Neural cell (in vitro differentiated cells): Measurements from ENCODE around the gene MRTFA. TPM values are rescaled to one million over a fixed set of nuclear protein-coding genes. Genes with fewer than 3 reads are reported as not detected.

Experiments
- H2AFZ ChIP-seq: fragments of 200-600, 300-800 bp; sonication (generic), shearing (Covaris generic); 2 replicates; pipeline ENCODE4 v1.6.0; 2014; ENCODE audit warnings: low read depth, mild to moderate bottlenecking, antibody characterized with exemption, low read length, moderate library complexity
- H3F3A ChIP-seq: fragments of 200-600 bp; shearing (Covaris generic); 2 replicates; pipeline ENCODE4 v1.6.1; 2016; ENCODE audit warnings: mild to moderate bottlenecking, moderate library complexity, mixed read lengths, antibody characterized with exemption, low read length; ENCODE audit not compliant: insufficient read depth, poor library complexity, severe bottlenecking
- H3K27ac ChIP-seq: fragments of 200-600, 300-800 bp; sonication (generic), shearing (Covaris generic); 2 replicates; pipeline ENCODE4 v1.5.1; 2014; ENCODE audit warnings: mild to moderate bottlenecking, low read length, moderate library complexity
- H3K27me3 ChIP-seq: fragments of 300-800, 200-600 bp; sonication (generic), shearing (Covaris generic); 2 replicates; pipeline ENCODE4 v1.6.0; 2014; ENCODE audit warnings: mild to moderate bottlenecking, low read depth, low read length, moderate library complexity; ENCODE audit not compliant: insufficient read depth
- H3K36me3 ChIP-seq: fragments of 300-800, 200-600 bp; sonication (generic), shearing (Covaris generic); 2 replicates; pipeline ENCODE4 v1.5.1; 2014; ENCODE audit warnings: mild to moderate bottlenecking, antibody characterized with exemption, low read length, moderate library complexity; ENCODE audit not compliant: insufficient read depth
- H3K4me2 ChIP-seq: fragments of 300-800, 200-600 bp; sonication (generic), shearing (Covaris generic); 2 replicates; pipeline ENCODE4 v1.6.0; 2014; ENCODE audit warnings: mild to moderate bottlenecking, low read length
- H3K4me3 ChIP-seq: fragments of 300-800, 200-600 bp; sonication (generic), shearing (Covaris generic); 2 replicates; pipeline ENCODE4 v1.5.1; 2014; ENCODE audit warnings: mild to moderate bottlenecking, low read length, moderate library complexity
- H3K79me2 ChIP-seq: fragments of 200-600 bp; shearing (Covaris generic); replicated peaks from 2 replicates; pipeline ENCODE4 v1.6.0; 2014; ENCODE audit warnings: mild to moderate bottlenecking, low read length, moderate library complexity; ENCODE audit not compliant: insufficient read depth
- H3K9ac ChIP-seq: fragments of 300-800, 200-600 bp; sonication (generic), shearing (Covaris generic); 2 replicates; pipeline ENCODE4 v1.6.1; 2016; ENCODE audit warnings: mild to moderate bottlenecking, low read length, mixed read lengths
- H3K9me2 ChIP-seq: fragments of 200-600 bp; shearing (Covaris generic); 2 replicates; pipeline ENCODE4 v1.6.1; 2016; ENCODE audit warnings: mild to moderate bottlenecking, low read length, mixed read lengths; ENCODE audit not compliant: insufficient read depth
- H3K9me3 ChIP-seq: fragments of 200-600, 300-800 bp; sonication (generic), shearing (Covaris generic); 2 replicates; pipeline ENCODE4 v1.6.1; 2016; ENCODE audit warnings: mild to moderate bottlenecking, mixed run types, low read length, moderate library complexity, mixed read lengths
- H4K20me1 ChIP-seq: fragments of 200-600 bp; shearing (Covaris generic); 2 replicates; pipeline ENCODE4 v1.6.1; 2016; ENCODE audit warnings: mild to moderate bottlenecking, mixed run types; ENCODE audit not compliant: insufficient read depth
- CTCF ChIP-seq: fragments of 450-650 bp; IDR thresholded peaks from 2 replicates; pipeline ENCODE4 v1.5.1; 2014; ENCODE audit warnings: antibody characterized with exemption, mild to moderate bottlenecking, moderate library complexity; ENCODE audit not compliant: poor library complexity, severe bottlenecking
- EP300 ChIP-seq: fragments of 450-650 bp; conservative IDR thresholded peaks from 2 replicates; pipeline ENCODE4 v1.6.1; 2014; ENCODE audit warnings: antibody characterized with exemption, mild to moderate bottlenecking, moderate library complexity; ENCODE audit not compliant: poor library complexity, severe bottlenecking
- EZH2 ChIP-seq: fragments of 200-600, 300-800 bp; shearing (Covaris generic), sonication (generic); IDR thresholded peaks from 2 replicates; pipeline ENCODE4 v1.6.1; 2014; ENCODE audit warnings: antibody characterized with exemption, low read length, borderline replicate concordance, mild to moderate bottlenecking; ENCODE audit not compliant: insufficient read depth, poor library complexity, severe bottlenecking
- MXI1 ChIP-seq: fragments of 450-650 bp; conservative IDR thresholded peaks from 2 replicates; pipeline ENCODE4 v1.6.1; 2014; ENCODE audit warnings: antibody characterized with exemption, mild to moderate bottlenecking; ENCODE audit not compliant: poor library complexity, severe bottlenecking
- POLR2AphosphoS5 ChIP-seq: IDR thresholded peaks from 2 replicates; pipeline ENCODE4 v1.6.1; 2012
- RAD21 ChIP-seq: fragments of 450-650 bp; conservative IDR thresholded peaks from 2 replicates; pipeline ENCODE4 v1.6.1; 2014; ENCODE audit warnings: antibody characterized with exemption, mild to moderate bottlenecking, moderate library complexity
- SMC3 ChIP-seq: fragments of 450-650 bp; conservative IDR thresholded peaks from 2 replicates; pipeline ENCODE4 v1.6.1; 2014; ENCODE audit warnings: antibody characterized with exemption, mild to moderate bottlenecking, moderate library complexity; ENCODE audit not compliant: poor library complexity
- TAF1 ChIP-seq: IDR thresholded peaks from 2 replicates; pipeline ENCODE4 v1.6.1; 2012; ENCODE audit warnings: low read depth
- polyA plus RNA-seq: library from polyadenylated mRNA; depleted of rRNA; stranded (reverse); fragments of >200 nt; gene quantifications from 2 replicates; pipeline ENCODE4 v1.2.3, GENCODE V29; 2014
- TF ChIP-seq, protein P1 (sequence below): IDR thresholded peaks from 2 replicates; pipeline ENCODE4 v1.6.1; 2012; ENCODE audit warnings: borderline replicate concordance

Gene MRTFA
- polyA plus RNA-seq, 1 donor from 2014 or later = 19.3 TPM

- H3K79me2 ChIP-seq = peaks cover 4% of the 10 kb centered on the region
- H3F3A ChIP-seq = no peaks in the 10 kb centered on the region
- H3K36me3 ChIP-seq = no peaks in the 10 kb centered on the region
- TF ChIP-seq, protein P1, sequence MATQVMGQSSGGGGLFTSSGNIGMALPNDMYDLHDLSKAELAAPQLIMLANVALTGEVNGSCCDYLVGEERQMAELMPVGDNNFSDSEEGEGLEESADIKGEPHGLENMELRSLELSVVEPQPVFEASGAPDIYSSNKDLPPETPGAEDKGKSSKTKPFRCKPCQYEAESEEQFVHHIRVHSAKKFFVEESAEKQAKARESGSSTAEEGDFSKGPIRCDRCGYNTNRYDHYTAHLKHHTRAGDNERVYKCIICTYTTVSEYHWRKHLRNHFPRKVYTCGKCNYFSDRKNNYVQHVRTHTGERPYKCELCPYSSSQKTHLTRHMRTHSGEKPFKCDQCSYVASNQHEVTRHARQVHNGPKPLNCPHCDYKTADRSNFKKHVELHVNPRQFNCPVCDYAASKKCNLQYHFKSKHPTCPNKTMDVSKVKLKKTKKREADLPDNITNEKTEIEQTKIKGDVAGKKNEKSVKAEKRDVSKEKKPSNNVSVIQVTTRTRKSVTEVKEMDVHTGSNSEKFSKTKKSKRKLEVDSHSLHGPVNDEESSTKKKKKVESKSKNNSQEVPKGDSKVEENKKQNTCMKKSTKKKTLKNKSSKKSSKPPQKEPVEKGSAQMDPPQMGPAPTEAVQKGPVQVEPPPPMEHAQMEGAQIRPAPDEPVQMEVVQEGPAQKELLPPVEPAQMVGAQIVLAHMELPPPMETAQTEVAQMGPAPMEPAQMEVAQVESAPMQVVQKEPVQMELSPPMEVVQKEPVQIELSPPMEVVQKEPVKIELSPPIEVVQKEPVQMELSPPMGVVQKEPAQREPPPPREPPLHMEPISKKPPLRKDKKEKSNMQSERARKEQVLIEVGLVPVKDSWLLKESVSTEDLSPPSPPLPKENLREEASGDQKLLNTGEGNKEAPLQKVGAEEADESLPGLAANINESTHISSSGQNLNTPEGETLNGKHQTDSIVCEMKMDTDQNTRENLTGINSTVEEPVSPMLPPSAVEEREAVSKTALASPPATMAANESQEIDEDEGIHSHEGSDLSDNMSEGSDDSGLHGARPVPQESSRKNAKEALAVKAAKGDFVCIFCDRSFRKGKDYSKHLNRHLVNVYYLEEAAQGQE = no peak
- TF ChIP-seq RAD21 (no peak), CTCF (no peak), EP300 (no peak), EZH2 (no peak), MXI1 (no peak), TAF1 (no peak), POLR2AphosphoS5 (no peak), SMC3 (no peak)
- no peaks in the 10 kb centered on the region for H3K9me3 ChIP-seq
- H3K9ac ChIP-seq = no peak overlapping the region
- no peak overlapping the region for H3K27ac ChIP-seq
- no peak overlapping the region for H2AFZ ChIP-seq
- H4K20me1 ChIP-seq = no peaks in the 10 kb centered on the region
- no peak overlapping the region for H3K4me3 ChIP-seq
- H3K4me2 ChIP-seq = no peak overlapping the region
- no peaks in the 10 kb centered on the region for H3K9me2 ChIP-seq
- no peaks in the 10 kb centered on the region for H3K27me3 ChIP-seq
These were observed 101.9 kb downstream of the MRTFA start for GRCh38 chr22:40534379-40535188.

DNA sequence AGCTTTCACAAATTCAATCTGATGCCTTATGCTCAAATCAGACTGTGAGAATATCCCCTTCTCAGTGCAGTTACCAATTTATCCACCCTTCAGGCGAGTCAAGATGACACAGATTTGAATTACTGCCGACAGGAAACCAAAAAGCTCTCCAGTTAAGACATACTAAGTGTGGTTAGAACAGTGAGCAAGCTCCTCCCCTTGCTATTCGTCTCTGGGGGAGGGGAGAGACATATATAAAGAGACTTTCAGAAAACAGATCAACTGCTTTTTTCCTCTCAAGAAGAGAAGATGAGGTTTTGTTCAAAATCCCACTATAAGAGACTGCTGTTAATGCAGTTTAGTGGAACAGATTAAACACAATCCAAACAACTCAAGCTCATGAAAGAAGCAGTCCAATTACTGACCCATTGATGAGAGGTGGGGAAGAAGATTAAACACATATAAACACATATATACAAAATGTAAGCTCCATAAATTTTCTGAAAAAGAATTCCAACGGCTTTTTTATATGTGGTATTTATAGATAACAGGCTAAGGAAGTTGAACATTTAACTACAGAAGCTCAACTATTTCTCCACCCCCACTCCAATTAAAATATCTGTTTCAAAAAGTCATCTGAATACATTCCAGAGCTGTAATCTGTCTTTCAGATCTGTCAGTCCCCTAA lies 102.7 kb downstream of the MRTFA start:
- Histone ChIP-seq H3F3A (no peaks in the 10 kb centered on the region), H3K27me3 (no peaks in the 10 kb centered on the region), H3K27ac (no peak overlapping the region), H3K9me2 (no peaks in the 10 kb centered on the region), H3K9me3 (no peaks in the 10 kb centered on the region), H3K4me3 (no peak overlapping the region), H2AFZ (no peak overlapping the region), H3K9ac (no peak overlapping the region), H3K36me3 (no peaks in the 10 kb centered on the region), H4K20me1 (no peaks in the 10 kb centered on the region), H3K79me2 (peaks cover 4% of the 10 kb centered on the region), H3K4me2 (no peak overlapping the region)
- TF ChIP-seq SMC3 = no peak
- no peak for TF ChIP-seq CTCF
- TF ChIP-seq EZH2 = no peak
- TF ChIP-seq, protein P1 = no peak
- no peak for TF ChIP-seq MXI1
- no peak for TF ChIP-seq EP300
- TF ChIP-seq TAF1 = no peak
- TF ChIP-seq POLR2AphosphoS5 = no peak
- TF ChIP-seq RAD21 = no peak
